MCF 10A (cell line): ENCODE measurements around the gene VAMP2. TPM values are rescaled to one million over a fixed set of nuclear protein-coding genes. Genes with fewer than 3 reads are reported as not detected.
A peak's percentile ranks its signal among the peaks of the same experiment; 100 is the strongest.

Source experiments
- BruUV-seq: library from RNA; stranded (reverse); fragments of 400-500 nt; replicated peaks from 2 replicates; lab custom pipeline; 2021; lab: Mats Ljungman, UMichigan
- CTCF ChIA-PET: fragments of 300-600 bp; sonication (Branson Sonifier 250); formaldehyde crosslinking; extraction: SDS; loops from one replicate; lab custom pipeline; 2021; ENCODE audit warnings: antibody characterized with exemption, inconsistent platforms; lab: Yijun Ruan, JAX
- POLR2A ChIA-PET: fragments of 300-600, 350-650 bp; sonication (Branson Sonifier 250); formaldehyde crosslinking; extraction: SDS; loops from one replicate; lab custom pipeline; 2020; ENCODE audit warnings: antibody characterized with exemption, inconsistent platforms; lab: Yijun Ruan, JAX
- DNase-seq: peaks from one replicate; pipeline ENCODE4 v3.0.0-alpha.2; 2018; ENCODE audit not compliant: unreplicated experiment
- H3K27ac Mint-ChIP-seq: one replicate; pipeline ENCODE4 v1.8.0; 2022; ENCODE audit warnings: mild to moderate bottlenecking, low read depth, mixed read lengths; ENCODE audit not compliant: unreplicated experiment
- H3K27me3 Mint-ChIP-seq: one replicate; pipeline ENCODE4 v1.8.0; 2022; ENCODE audit warnings: mixed read lengths; ENCODE audit not compliant: insufficient read depth, unreplicated experiment
- H3K36me3 Mint-ChIP-seq: one replicate; pipeline ENCODE4 v1.8.0; 2022; ENCODE audit warnings: mild to moderate bottlenecking, moderate library complexity, mixed read lengths; ENCODE audit not compliant: insufficient read depth, unreplicated experiment
- H3K4me1 Mint-ChIP-seq: one replicate; pipeline ENCODE4 v1.8.0; 2022; ENCODE audit warnings: mixed read lengths; ENCODE audit not compliant: insufficient read depth, unreplicated experiment
- H3K4me3 Mint-ChIP-seq: one replicate; pipeline ENCODE4 v1.8.0; 2022; ENCODE audit warnings: mild to moderate bottlenecking, moderate library complexity, mixed read lengths; ENCODE audit not compliant: unreplicated experiment
- H3K9me3 Mint-ChIP-seq: one replicate; pipeline ENCODE4 v1.8.0; 2022; ENCODE audit warnings: mixed read lengths; ENCODE audit not compliant: unreplicated experiment
- intact Hi-C: fragments of 100-400 bp; cut with micrococcal nuclease; formaldehyde crosslinking; loops from 2 replicates; pipeline ENCODE4 v1.14.1; 2022
- total RNA-seq: library from RNA; stranded (reverse); gene quantifications from 2 replicates; pipeline ENCODE4 v1.2.3, GENCODE V29; 2022
- TF ChIP-seq, protein P1 (sequence below): fragments of 200-600 bp; IDR thresholded peaks from one replicate; pipeline ENCODE4 v1.8.0; 2022; ENCODE audit warnings: antibody characterized with exemption, mild to moderate bottlenecking; ENCODE audit not compliant: unreplicated experiment

VAMP2 gene
- total RNA-seq, 1 experiment from 2014 or later = 37.7 TPM

DNA sequence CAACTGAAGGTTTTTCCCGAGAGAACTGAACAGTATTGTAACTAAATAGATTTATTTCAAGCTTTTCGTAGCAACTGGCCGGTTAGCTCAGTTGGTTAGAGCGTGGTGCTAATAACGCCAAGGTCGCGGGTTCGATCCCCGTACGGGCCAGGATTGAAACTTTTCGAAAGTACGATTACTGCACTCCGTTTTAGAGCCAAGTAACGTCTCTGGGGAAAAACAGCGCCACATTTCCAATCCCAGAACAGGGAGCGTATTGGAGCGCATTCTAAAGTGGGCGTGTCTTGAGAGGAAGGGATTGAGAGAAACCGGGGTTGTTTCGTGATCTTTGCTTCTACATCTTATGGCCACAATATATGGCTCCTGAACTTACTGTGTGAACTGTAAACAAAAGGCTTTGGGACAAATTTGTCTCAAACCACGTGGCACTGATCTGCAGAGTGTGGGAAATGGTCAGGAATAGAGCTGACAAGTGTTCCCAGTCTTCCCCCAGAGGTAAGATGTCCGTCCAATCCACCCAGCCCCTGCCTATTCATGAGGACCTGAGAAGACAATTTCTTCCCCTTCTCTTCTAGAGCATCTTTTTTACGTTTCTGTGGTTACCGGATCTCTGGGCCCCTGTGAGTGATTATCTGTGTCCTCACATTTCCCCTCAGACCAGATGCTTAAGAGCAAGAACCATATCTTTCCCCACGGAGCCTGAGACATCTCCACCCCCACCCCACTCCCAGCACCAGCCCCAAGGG, 24.9 kb upstream of the VAMP2 start:
- Mint-ChIP-seq H3K4me1 (no peaks in the 10 kb centered on the region), H3K36me3 (peaks cover 8% of the 10 kb centered on the region), H3K27me3 (no peaks in the 10 kb centered on the region), H3K4me3 (no peak overlapping the region), H3K9me3 (no peaks in the 10 kb centered on the region), H3K27ac (no peak overlapping the region)
- DNase-seq = peak; percentile 99
- CTCF ChIA-PET = interaction anchor here (0.6 to 5.9 kb wide), 8 partner anchors 20 to 117 kb away, joined by 3 to 42 read pairs (median 4); no protein-coding TSS in a partner anchor
- TF ChIP-seq, protein P1, sequence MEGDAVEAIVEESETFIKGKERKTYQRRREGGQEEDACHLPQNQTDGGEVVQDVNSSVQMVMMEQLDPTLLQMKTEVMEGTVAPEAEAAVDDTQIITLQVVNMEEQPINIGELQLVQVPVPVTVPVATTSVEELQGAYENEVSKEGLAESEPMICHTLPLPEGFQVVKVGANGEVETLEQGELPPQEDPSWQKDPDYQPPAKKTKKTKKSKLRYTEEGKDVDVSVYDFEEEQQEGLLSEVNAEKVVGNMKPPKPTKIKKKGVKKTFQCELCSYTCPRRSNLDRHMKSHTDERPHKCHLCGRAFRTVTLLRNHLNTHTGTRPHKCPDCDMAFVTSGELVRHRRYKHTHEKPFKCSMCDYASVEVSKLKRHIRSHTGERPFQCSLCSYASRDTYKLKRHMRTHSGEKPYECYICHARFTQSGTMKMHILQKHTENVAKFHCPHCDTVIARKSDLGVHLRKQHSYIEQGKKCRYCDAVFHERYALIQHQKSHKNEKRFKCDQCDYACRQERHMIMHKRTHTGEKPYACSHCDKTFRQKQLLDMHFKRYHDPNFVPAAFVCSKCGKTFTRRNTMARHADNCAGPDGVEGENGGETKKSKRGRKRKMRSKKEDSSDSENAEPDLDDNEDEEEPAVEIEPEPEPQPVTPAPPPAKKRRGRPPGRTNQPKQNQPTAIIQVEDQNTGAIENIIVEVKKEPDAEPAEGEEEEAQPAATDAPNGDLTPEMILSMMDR = no peak
- BruUV-seq = TSS peak; percentile 100
- intact Hi-C loops = loop anchor here (1.0 to 2.0 kb wide), 7 partner anchors 14 to 113 kb away; no protein-coding TSS in a partner anchor
- POLR2A ChIA-PET = interaction anchor here (0.6 to 12.5 kb wide), 26 partner anchors 8 to 347 kb away, joined by 3 to 352 read pairs (median 7); partner anchors contain the start of genes ALOXE3, AURKB, CTC1 and HES7

DNA sequence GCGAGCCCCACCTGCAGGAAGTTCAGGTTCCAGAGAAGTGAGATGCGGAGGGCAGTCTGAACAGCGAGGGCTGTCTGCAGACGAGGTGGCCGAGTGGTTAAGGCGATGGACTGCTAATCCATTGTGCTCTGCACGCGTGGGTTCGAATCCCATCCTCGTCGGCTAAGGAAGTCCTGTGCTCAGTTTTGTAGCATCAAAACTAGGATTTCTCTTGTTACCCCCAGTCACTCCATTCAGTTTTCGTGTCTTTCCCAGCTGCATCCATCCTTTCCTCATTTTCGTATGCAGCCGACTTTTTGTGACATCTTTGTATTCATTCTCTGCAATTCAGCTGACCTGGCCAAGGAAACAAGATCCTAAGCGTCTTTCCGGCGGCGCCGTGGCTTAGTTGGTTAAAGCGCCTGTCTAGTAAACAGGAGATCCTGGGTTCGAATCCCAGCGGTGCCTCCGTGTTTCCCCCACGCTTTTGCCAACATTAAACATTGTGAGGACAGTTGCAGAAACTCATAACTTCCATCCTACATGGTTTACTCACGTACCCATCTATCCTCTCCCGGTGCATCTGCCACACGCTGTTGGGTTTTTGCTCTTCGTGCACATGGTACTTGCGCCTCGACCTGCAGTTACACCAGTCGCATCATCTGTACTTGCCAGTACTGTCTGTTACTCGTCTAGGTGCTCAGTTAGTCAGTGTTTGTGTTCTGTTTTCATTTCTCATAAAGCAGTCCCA, 24.2 kb upstream of the VAMP2 start:
- TF ChIP-seq, protein P1 = no peak
- no peak overlapping the region for H3K27ac Mint-ChIP-seq
- ChIA-PET POLR2A (interaction anchor here (0.6 to 12.5 kb wide), 27 partner anchors 9 to 346 kb away, joined by 3 to 352 read pairs (median 6); partner anchors contain the start of genes ALOXE3, AURKB, CTC1 and HES7), CTCF (interaction anchor here (0.6 to 5.9 kb wide), 7 partner anchors 21 to 118 kb away, joined by 3 to 42 read pairs (median 3); no protein-coding TSS in a partner anchor)
- H3K4me3 Mint-ChIP-seq = no peak overlapping the region
- no peaks in the 10 kb centered on the region for H3K9me3 Mint-ChIP-seq
- no peaks in the 10 kb centered on the region for H3K27me3 Mint-ChIP-seq
- intact Hi-C loops = loop anchor here (1.0 to 2.0 kb wide), 6 partner anchors 14 to 67 kb away; no protein-coding TSS in a partner anchor
- H3K4me1 Mint-ChIP-seq = no peaks in the 10 kb centered on the region
- H3K36me3 Mint-ChIP-seq = peaks cover 8% of the 10 kb centered on the region
- DNase-seq = peak; percentile 95
- BruUV-seq = no TSS peak

DNA sequence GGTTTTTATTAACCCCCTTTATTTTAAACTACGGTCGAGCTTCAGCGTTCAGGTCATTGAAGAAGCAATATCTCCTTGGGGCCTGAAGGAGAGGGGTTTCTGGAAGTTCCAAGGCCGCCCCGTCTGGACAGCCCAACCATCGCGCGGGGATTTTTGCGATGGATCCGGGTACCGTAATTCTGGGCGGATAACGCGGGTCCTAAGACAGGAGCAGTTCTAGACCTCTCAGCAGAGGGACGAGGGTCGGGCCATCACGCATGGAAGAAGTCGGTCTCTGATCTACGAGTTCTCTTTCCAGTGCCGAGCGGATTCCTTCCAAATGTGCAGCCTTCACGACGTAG, 23.7 kb upstream of the VAMP2 start:
- no peak overlapping the region for H3K27ac Mint-ChIP-seq
- POLR2A ChIA-PET = interaction anchor here (0.7 to 12.5 kb wide), 18 partner anchors 12 to 749 kb away, joined by 3 to 352 read pairs (median 12); partner anchors contain the start of genes ALOXE3, AURKB, CTC1 and HES7
- H3K4me1 Mint-ChIP-seq = no peaks in the 10 kb centered on the region
- no TSS peak for BruUV-seq
- no peak for DNase-seq
- intact Hi-C loops = loop anchor here (2.0 kb wide), 1 partner anchor 32 kb away; no protein-coding TSS in a partner anchor
- CTCF ChIA-PET = interaction anchor here (0.7 to 5.9 kb wide), 5 partner anchors 9 to 114 kb away, joined by 3 to 42 read pairs (median 3); no protein-coding TSS in a partner anchor
- H3K4me3 Mint-ChIP-seq = no peak overlapping the region
- H3K9me3 Mint-ChIP-seq = no peaks in the 10 kb centered on the region
- peaks cover 8% of the 10 kb centered on the region for H3K36me3 Mint-ChIP-seq
- TF ChIP-seq, protein P1 = no peak
- H3K27me3 Mint-ChIP-seq = no peaks in the 10 kb centered on the region
